Trophoblast cell (in vitro differentiated cells and primary cell): ENCODE data around the gene ULK4.

Experiments
- DNase-seq, 2 donors: peaks; one replicate each; pipeline ENCODE4 v3.0.0-alpha.2; 2016
- H2AFZ ChIP-seq: 2 replicates; pipeline ENCODE4 v1.6.1; 2013; ENCODE audit warnings: low read length, moderate library complexity, mild to moderate bottlenecking; ENCODE audit not compliant: insufficient read depth, poor library complexity
- H2AK5ac ChIP-seq: 2 replicates; pipeline ENCODE4 v1.6.1; 2013; ENCODE audit warnings: mild to moderate bottlenecking, low read length
- H2BK120ac ChIP-seq: 2 replicates; pipeline ENCODE4 v1.6.1; 2013; ENCODE audit warnings: low read length, mild to moderate bottlenecking, moderate library complexity; ENCODE audit not compliant: insufficient read depth, poor library complexity
- H2BK12ac ChIP-seq: 2 replicates; pipeline ENCODE4 v1.6.1; 2013; ENCODE audit warnings: mild to moderate bottlenecking, low read length, moderate library complexity
- H2BK5ac ChIP-seq: 2 replicates; pipeline ENCODE4 v1.6.1; 2013; ENCODE audit warnings: low read length, low read depth, moderate library complexity, mild to moderate bottlenecking; ENCODE audit not compliant: poor library complexity
- H3K14ac ChIP-seq: 2 replicates; pipeline ENCODE4 v1.6.1; 2013; ENCODE audit warnings: mild to moderate bottlenecking, low read length
- H3K18ac ChIP-seq: 2 replicates; pipeline ENCODE4 v1.6.1; 2013; ENCODE audit warnings: mild to moderate bottlenecking, low read length
- H3K23ac ChIP-seq: 2 replicates; pipeline ENCODE4 v1.6.1; 2013; ENCODE audit warnings: low read length
- H3K27ac ChIP-seq: 2 replicates; pipeline ENCODE4 v1.5.1; 2013; ENCODE audit warnings: low read depth, mild to moderate bottlenecking, inconsistent platforms, low read length, moderate library complexity
- H3K27me3 ChIP-seq: 2 replicates; pipeline ENCODE4 v1.6.1; 2013; ENCODE audit warnings: inconsistent platforms, mild to moderate bottlenecking, low read length, moderate library complexity; ENCODE audit not compliant: insufficient read depth
- H3K36me3 ChIP-seq, 2 experiments: 1 replicate in 1 of 2; 2 replicates in 1 of 2; pipeline ENCODE4 v1.6.1; 2013; ENCODE audit warnings: low read length in 2 of 2, mild to moderate bottlenecking in 2 of 2, moderate library complexity in 1 of 2; ENCODE audit not compliant: insufficient read depth in 2 of 2, control insufficient read depth in 1 of 2
- H3K4ac ChIP-seq: 2 replicates; pipeline ENCODE4 v1.6.1; 2013; ENCODE audit warnings: low read depth, mild to moderate bottlenecking, low read length, moderate library complexity
- H3K4me1 ChIP-seq, 2 experiments: 1 replicate in 1 of 2; 2 replicates in 1 of 2; pipeline ENCODE4 v1.6.1; 2013; ENCODE audit warnings: low read length in 2 of 2, mild to moderate bottlenecking in 2 of 2, moderate library complexity in 1 of 2; ENCODE audit not compliant: insufficient read depth in 2 of 2, control insufficient read depth in 1 of 2
- H3K4me2 ChIP-seq: 2 replicates; pipeline ENCODE4 v1.6.1; 2013; ENCODE audit warnings: inconsistent platforms, mild to moderate bottlenecking, low read length, moderate library complexity
- H3K4me3 ChIP-seq: 2 replicates; pipeline ENCODE4 v1.5.1; 2013; ENCODE audit warnings: mild to moderate bottlenecking, low read depth, low read length, inconsistent platforms
- H3K79me1 ChIP-seq: one replicate; pipeline ENCODE4 v1.6.1; 2013; ENCODE audit warnings: low read length
- H3K79me2 ChIP-seq: 2 replicates; pipeline ENCODE4 v1.6.1; 2013; ENCODE audit warnings: low read length, mild to moderate bottlenecking; ENCODE audit not compliant: control insufficient read depth, insufficient read depth, poor library complexity
- H3K9ac ChIP-seq: 2 replicates; pipeline ENCODE4 v1.6.1; 2013; ENCODE audit warnings: mild to moderate bottlenecking, low read length
- H3K9me3 ChIP-seq: 2 replicates; pipeline ENCODE4 v1.6.1; 2013; ENCODE audit warnings: low read depth, mild to moderate bottlenecking, control low read depth, inconsistent platforms, low read length; ENCODE audit not compliant: insufficient read depth
- H4K12ac ChIP-seq: 2 replicates; pipeline ENCODE4 v1.6.1; 2013; ENCODE audit warnings: low read depth, mild to moderate bottlenecking, low read length, moderate library complexity
- H4K8ac ChIP-seq: 2 replicates; pipeline ENCODE4 v1.6.1; 2013; ENCODE audit warnings: low read depth, mild to moderate bottlenecking, low read length, moderate library complexity
- H4K91ac ChIP-seq: one replicate; pipeline ENCODE4 v1.6.1; 2013; ENCODE audit warnings: low read depth, mild to moderate bottlenecking, low read length, moderate library complexity
- WGBS: extraction: QIAGEN DNeasy Blood & Tissue Kit; methylation state at CpG from one replicate; pipeline ENCODE4 v1.1.7; 2013; ENCODE audit warnings: missing lambda C conversion rate; ENCODE audit not compliant: insufficient read length, insufficient coverage; ENCODE audit errors: extremely low coverage; 5-methylcytosine and 5-hydroxymethylcytosine counted together

Gene ULK4

GRCh38 chr3:41653571-41654239 is 308.2 kb downstream of the ULK4 start:
- Histone ChIP-seq H3K18ac (no peak overlapping the region), H3K4ac (no peak overlapping the region), H4K91ac (no peak overlapping the region), H2BK120ac (no peak overlapping the region), H3K79me1 (no peaks in the 10 kb centered on the region), H3K4me2 (no peak overlapping the region), H4K8ac (no peak overlapping the region), H2AK5ac (no peak overlapping the region), H3K27ac (no peak overlapping the region), H3K9ac (no peak overlapping the region), H2BK12ac (no peak overlapping the region), H3K36me3 (no peaks in the 10 kb centered on the region), H2BK5ac (no peak overlapping the region), H3K79me2 (no peaks in the 10 kb centered on the region), H3K4me1 (peaks cover 0 to 4% of the 10 kb centered on the region in 2 experiments), H3K4me3 (no peak overlapping the region), H3K14ac (no peak overlapping the region), H3K9me3 (peaks cover 12% of the 10 kb centered on the region), H3K27me3 (no peaks in the 10 kb centered on the region), H4K12ac (no peak overlapping the region), H2AFZ (no peak overlapping the region), H3K23ac (no peak overlapping the region)
- no peak for DNase-seq
- no CpG with 5 or more reads among the region's 2 CpGs for WGBS

- Histone ChIP-seq H3K79me2 (no peaks in the 10 kb centered on the region), H2BK120ac (no peak overlapping the region), H3K4ac (no peak overlapping the region), H4K91ac (no peak overlapping the region), H3K4me1 (peaks cover 0 to 4% of the 10 kb centered on the region in 2 experiments), H3K23ac (no peak overlapping the region), H3K27ac (no peak overlapping the region), H2AK5ac (no peak overlapping the region), H3K4me2 (no peak overlapping the region), H3K18ac (no peak overlapping the region), H4K12ac (no peak overlapping the region), H2AFZ (no peak overlapping the region), H3K4me3 (no peak overlapping the region), H3K9ac (no peak overlapping the region), H3K14ac (no peak overlapping the region), H3K79me1 (no peaks in the 10 kb centered on the region), H3K9me3 (peaks cover 15% of the 10 kb centered on the region), H2BK12ac (no peak overlapping the region), H3K27me3 (no peaks in the 10 kb centered on the region), H4K8ac (no peak overlapping the region), H2BK5ac (no peak overlapping the region), H3K36me3 (no peaks in the 10 kb centered on the region)
- peak; percentile 58 to 75 for DNase-seq
- WGBS: no CpG with 5 or more reads among the region's 3 CpGs
These were observed 309.0 kb downstream of the ULK4 start for GRCh38 chr3:41652931-41653330.

GRCh38 chr3:41652506-41652905 is 309.4 kb downstream of the ULK4 start:
- H3K79me1 ChIP-seq: no peaks in the 10 kb centered on the region
- no peaks in the 10 kb centered on the region for H3K79me2 ChIP-seq
- no peak overlapping the region for H3K27ac ChIP-seq
- H3K4me1 ChIP-seq: peaks cover 0 to 4% of the 10 kb centered on the region in 2 experiments
- H2AK5ac ChIP-seq: no peak overlapping the region
- no peak overlapping the region for H4K12ac ChIP-seq
- H3K4me3 ChIP-seq: no peak overlapping the region
- H3K23ac ChIP-seq: no peak overlapping the region
- H3K4ac ChIP-seq: no peak overlapping the region
- H3K27me3 ChIP-seq: no peaks in the 10 kb centered on the region
- H3K9me3 ChIP-seq: peaks cover 16% of the 10 kb centered on the region
- no peaks in the 10 kb centered on the region for H3K36me3 ChIP-seq
- H4K8ac ChIP-seq: no peak overlapping the region
- H3K9ac ChIP-seq: no peak overlapping the region
- H3K18ac ChIP-seq: no peak overlapping the region
- no peak overlapping the region for H3K4me2 ChIP-seq
- WGBS: no CpG with 5 or more reads among the region's 4 CpGs
- no peak overlapping the region for H2BK12ac ChIP-seq
- no peak overlapping the region for H2BK5ac ChIP-seq
- no peak overlapping the region for H2BK120ac ChIP-seq
- no peak overlapping the region for H2AFZ ChIP-seq
- H3K14ac ChIP-seq: no peak overlapping the region
- H4K91ac ChIP-seq: no peak overlapping the region
- DNase-seq: no peak

- Histone ChIP-seq H3K79me1 (no peaks in the 10 kb centered on the region), H3K4ac (no peak overlapping the region), H2AK5ac (no peak overlapping the region)
These were observed 310.2 kb downstream of the ULK4 start for GRCh38 chr3:41651718-41652117.

More at GRCh38 chr3:41651718-41652117, 310.2 kb downstream of the ULK4 start:
- Histone ChIP-seq H3K23ac (no peak overlapping the region), H3K18ac (no peak overlapping the region), H4K12ac (no peak overlapping the region), H2AFZ (no peak overlapping the region), H2BK120ac (no peak overlapping the region), H3K4me1 (peaks cover 0 to 4% of the 10 kb centered on the region in 2 experiments), H3K4me3 (no peak overlapping the region), H3K14ac (no peak overlapping the region), H2BK12ac (no peak overlapping the region), H3K4me2 (no peak overlapping the region), H3K36me3 (no peaks in the 10 kb centered on the region), H3K27ac (no peak overlapping the region), H3K9ac (no peak overlapping the region), H2BK5ac (no peak overlapping the region), H3K9me3 (peaks cover 16% of the 10 kb centered on the region), H3K79me2 (no peaks in the 10 kb centered on the region), H3K27me3 (no peaks in the 10 kb centered on the region), H4K8ac (no peak overlapping the region), H4K91ac (no peak overlapping the region)
- no peak for DNase-seq
